Measurements from ENCODE around the gene NRSN1. TPM values are rescaled to one million over a fixed set of nuclear protein-coding genes. Genes with fewer than 3 reads are reported as not detected.

NRSN1 gene
- total RNA-seq, 2 donors from 2014 or later = not detected

Other genes starting within 250 kb of the NRSN1 start
- under 1 TPM in 1 of 2 donors, not detected in 1; 0.11 TPM for gene DCDC2, start 231.8 kb downstream of the NRSN1 start, total RNA-seq